Tibial artery (tissue), 4 donors: ENCODE measurements around the gene F2RL2.

Source experiments
- DNase-seq, 2 donors: peaks; one replicate each; pipeline ENCODE4 v3.0.0-alpha.2; 2019
- H3K27ac ChIP-seq, 2 donors: fragments of 200-600 bp; sonication (generic) in 1 of 2; 1 replicate in 1 of 2; 2 replicates in 1 of 2; pipeline ENCODE4 v1.5.1; 2018 to 2019; ENCODE audit warnings: mild to moderate bottlenecking in 1 of 2
- H3K27me3 ChIP-seq, 2 donors: fragments of 200-600 bp; sonication (generic) in 1 of 2; one replicate each; pipeline versions ENCODE4 v1.5.1 to v1.6.0; 2016 to 2019
- H3K36me3 ChIP-seq, 3 donors: fragments of 200-600 bp; sonication (generic) in 2 of 3; one replicate each; pipeline ENCODE4 v1.5.1; 2016 to 2019; ENCODE audit warnings: mild to moderate bottlenecking in 2 of 3
- H3K4me1 ChIP-seq, 4 donors: fragments of 200-600 bp; sonication (generic) in 2 of 4; 1 replicate in 3 of 4; 2 replicates in 1 of 4; pipeline ENCODE4 v1.5.1; 2016 to 2019
- H3K4me3 ChIP-seq, 2 donors: fragments of 200-600 bp; sonication (generic) in 1 of 2; 1 replicate in 1 of 2; 2 replicates in 1 of 2; pipeline ENCODE4 v1.5.1; 2018 to 2019; ENCODE audit warnings: mild to moderate bottlenecking in 2 of 2
- H3K9me3 ChIP-seq, 3 donors: fragments of 200-600 bp; sonication (generic) in 1 of 3; one replicate each; pipeline ENCODE4 v1.5.1; 2016 to 2019
- intact Hi-C: fragments of 100-400 bp; cut with DNase I; formaldehyde crosslinking; loops from one replicate; pipeline ENCODE4 v1.15.0; 2023; ENCODE audit warnings: low total_unique reads
- TF ChIP-seq, protein P1 (sequence below), 2 experiments: fragments of 200-600 bp in 1 of 2; fragments of 450-650 bp in 1 of 2; IDR thresholded peaks; one replicate each; pipeline ENCODE4 v1.5.1; 2017 to 2019; ENCODE audit warnings: antibody characterized with exemption in 2 of 2, mild to moderate bottlenecking in 1 of 2, moderate library complexity in 1 of 2

The F2RL2 gene

GRCh38 chr5:76602094-76602726 lies 21.0 kb downstream of the F2RL2 start:
- Histone ChIP-seq H3K27me3 (no peaks in the 10 kb centered on the region), H3K4me1 (peaks cover 0 to 2% (median 0%) of the 10 kb centered on the region in 4 donors), H3K27ac (no peak overlapping the region), H3K9me3 (no peaks in the 10 kb centered on the region), H3K4me3 (no peak overlapping the region), H3K36me3 (no peaks in the 10 kb centered on the region)
- TF ChIP-seq, protein P1, sequence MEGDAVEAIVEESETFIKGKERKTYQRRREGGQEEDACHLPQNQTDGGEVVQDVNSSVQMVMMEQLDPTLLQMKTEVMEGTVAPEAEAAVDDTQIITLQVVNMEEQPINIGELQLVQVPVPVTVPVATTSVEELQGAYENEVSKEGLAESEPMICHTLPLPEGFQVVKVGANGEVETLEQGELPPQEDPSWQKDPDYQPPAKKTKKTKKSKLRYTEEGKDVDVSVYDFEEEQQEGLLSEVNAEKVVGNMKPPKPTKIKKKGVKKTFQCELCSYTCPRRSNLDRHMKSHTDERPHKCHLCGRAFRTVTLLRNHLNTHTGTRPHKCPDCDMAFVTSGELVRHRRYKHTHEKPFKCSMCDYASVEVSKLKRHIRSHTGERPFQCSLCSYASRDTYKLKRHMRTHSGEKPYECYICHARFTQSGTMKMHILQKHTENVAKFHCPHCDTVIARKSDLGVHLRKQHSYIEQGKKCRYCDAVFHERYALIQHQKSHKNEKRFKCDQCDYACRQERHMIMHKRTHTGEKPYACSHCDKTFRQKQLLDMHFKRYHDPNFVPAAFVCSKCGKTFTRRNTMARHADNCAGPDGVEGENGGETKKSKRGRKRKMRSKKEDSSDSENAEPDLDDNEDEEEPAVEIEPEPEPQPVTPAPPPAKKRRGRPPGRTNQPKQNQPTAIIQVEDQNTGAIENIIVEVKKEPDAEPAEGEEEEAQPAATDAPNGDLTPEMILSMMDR (IDR thresholded peaks at IDR 0.05) = no peak
- no peak for DNase-seq
- intact Hi-C loops = loop anchor here (5.0 kb wide), 1 partner anchor 170 kb away; no protein-coding TSS in a partner anchor

DNA sequence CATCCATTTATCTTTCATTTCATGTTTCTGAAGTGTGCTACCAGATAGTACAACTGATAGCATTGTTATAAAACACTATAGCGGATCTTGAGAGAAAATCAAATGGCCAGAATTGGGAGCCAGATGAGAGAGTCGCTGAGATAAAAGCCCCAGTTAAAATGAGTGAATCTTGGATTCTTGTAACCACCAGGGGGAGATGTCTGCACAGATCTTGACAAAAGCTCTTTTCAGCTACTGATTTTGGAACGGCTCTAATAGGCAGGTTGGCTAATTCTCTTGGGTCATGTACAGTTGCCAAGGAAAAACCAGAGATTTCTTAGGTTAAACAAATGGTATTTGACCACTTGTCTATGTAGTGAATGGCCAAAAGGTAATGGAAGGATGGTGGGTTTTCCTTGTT lies 21.7 kb downstream of the F2RL2 start:
- Histone ChIP-seq H3K4me1 (peaks cover 0 to 2% (median 0%) of the 10 kb centered on the region in 4 donors), H3K9me3 (no peaks in the 10 kb centered on the region), H3K27ac (no peak overlapping the region), H3K36me3 (no peaks in the 10 kb centered on the region), H3K4me3 (no peak overlapping the region), H3K27me3 (no peaks in the 10 kb centered on the region)
- intact Hi-C loops = loop anchor here (5.0 kb wide), 1 partner anchor 171 kb away; no protein-coding TSS in a partner anchor
- TF ChIP-seq, protein P1 (IDR thresholded peaks at IDR 0.05) = peak; percentile 66 to 85
- no peak for DNase-seq

GRCh38 chr5:76600716-76601115 lies 22.5 kb downstream of the F2RL2 start:
- intact Hi-C loops = loop anchor here (5.0 kb wide), 1 partner anchor 172 kb away; no protein-coding TSS in a partner anchor
- H3K27me3 ChIP-seq = no peaks in the 10 kb centered on the region
- peaks cover 0 to 2% (median 0%) of the 10 kb centered on the region in 4 donors for H3K4me1 ChIP-seq
- H3K4me3 ChIP-seq = no peak overlapping the region
- H3K27ac ChIP-seq = no peak overlapping the region
- H3K9me3 ChIP-seq = no peaks in the 10 kb centered on the region
- no peaks in the 10 kb centered on the region for H3K36me3 ChIP-seq
- TF ChIP-seq, protein P1 (IDR thresholded peaks at IDR 0.05) = no peak
- no peak for DNase-seq

DNA sequence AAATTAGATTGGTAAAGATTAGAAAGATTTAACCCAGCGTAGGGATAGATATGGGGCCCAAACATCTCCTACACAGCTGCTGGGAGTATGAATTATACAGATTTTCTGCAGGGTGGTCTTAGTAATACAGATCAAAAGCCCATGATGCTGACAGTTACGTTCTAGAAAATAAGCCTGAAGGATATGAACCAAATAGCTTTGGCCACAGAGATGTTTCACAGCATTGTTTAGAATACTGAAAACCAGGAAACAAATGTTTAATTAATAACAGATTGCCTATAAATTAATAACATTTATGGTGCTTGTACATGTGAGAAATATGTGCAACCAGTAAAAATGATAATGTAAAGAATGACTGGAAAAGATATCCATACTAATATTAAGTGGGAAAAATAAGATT lies 24.7 kb downstream of the F2RL2 start:
- peaks cover 0 to 2% (median 0%) of the 10 kb centered on the region in 4 donors for H3K4me1 ChIP-seq
- H3K4me3 ChIP-seq = no peak overlapping the region
- intact Hi-C loops = no loop called here
- H3K9me3 ChIP-seq = no peaks in the 10 kb centered on the region
- no peak overlapping the region for H3K27ac ChIP-seq
- H3K27me3 ChIP-seq = no peaks in the 10 kb centered on the region
- DNase-seq = no peak
- H3K36me3 ChIP-seq = no peaks in the 10 kb centered on the region
- TF ChIP-seq, protein P1 (IDR thresholded peaks at IDR 0.05) = no peak

- TF ChIP-seq, protein P1 (IDR thresholded peaks at IDR 0.05) = no peak
- Histone ChIP-seq H3K9me3 (no peaks in the 10 kb centered on the region), H3K4me1 (no peaks in the 10 kb centered on the region), H3K27me3 (peaks cover 0 to 3% of the 10 kb centered on the region in 2 donors), H3K4me3 (no peak overlapping the region), H3K36me3 (no peaks in the 10 kb centered on the region), H3K27ac (no peak overlapping the region)
- intact Hi-C loops = no loop called here
- DNase-seq = no peak
Observed at GRCh38 chr5:76595755-76596481, 27.3 kb downstream of the F2RL2 start.
